Transverse colon (tissue), 4 donors: Measurements from ENCODE around the gene KREMEN2. TPM values are rescaled to one million over a fixed set of nuclear protein-coding genes. Genes with fewer than 3 reads are reported as not detected.

ENCODE experiments used
- DNase-seq: peaks from one replicate; pipeline ENCODE4 v3.0.0-alpha.2; 2019
- H3K27ac ChIP-seq, 4 donors: fragments of 200-600 bp; sonication (generic); 2 replicates each; pipeline ENCODE4 v1.5.1; 2016 to 2018; ENCODE audit warnings: inconsistent platforms in 4 of 4
- H3K27me3 ChIP-seq: fragments of 200-600 bp; sonication (generic); 2 replicates; pipeline ENCODE4 v1.5.1; 2017; ENCODE audit warnings: inconsistent platforms
- H3K36me3 ChIP-seq, 4 donors: fragments of 200-600 bp; sonication (generic); 2 replicates each; pipeline ENCODE4 v1.5.1; 2017 to 2019; ENCODE audit warnings: inconsistent platforms in 4 of 4
- H3K4me1 ChIP-seq, 4 donors: fragments of 200-600 bp; sonication (generic); 2 replicates each; pipeline ENCODE4 v1.5.1; 2017 to 2020; ENCODE audit warnings: inconsistent platforms in 4 of 4
- H3K4me3 ChIP-seq, 4 donors: fragments of 200-600 bp; sonication (generic); 1 replicate in 1 of 4; 2 replicates in 3 of 4; pipeline versions ENCODE4 v1.5.1 to v1.6.1; 2017 to 2019; ENCODE audit warnings: inconsistent platforms in 4 of 4
- H3K9me3 ChIP-seq, 2 donors: fragments of 200-600 bp; sonication (generic); 2 replicates each; pipeline ENCODE4 v1.5.1; 2017 to 2019; ENCODE audit warnings: inconsistent platforms in 2 of 2
- EP300 ChIP-seq: sonication (generic); formaldehyde crosslinking; IDR thresholded peaks from one replicate; pipeline ENCODE4 v1.6.1; 2017; ENCODE audit warnings: antibody characterized with exemption, low read depth
- POLR2A ChIP-seq: fragments of 450-650 bp; IDR thresholded peaks from one replicate; pipeline ENCODE4 v1.6.1; 2016; ENCODE audit warnings: antibody characterized with exemption, mild to moderate bottlenecking, moderate library complexity
- POLR2AphosphoS5 ChIP-seq, 3 donors: sonication (generic); formaldehyde crosslinking; IDR thresholded peaks; one replicate each; pipeline ENCODE4 v1.6.1; 2016; ENCODE audit warnings: antibody characterized with exemption in 3 of 3
- WGBS, 2 donors: methylation state at CpG; one replicate each; pipeline ENCODE4 v1.1.5; 2018; ENCODE audit warnings: low coverage in 1 of 2; 5-methylcytosine and 5-hydroxymethylcytosine counted together
- in situ Hi-C, 4 donors: fragments of 200-750 bp; cut with MboI; loops; one replicate each; pipeline versions ENCODE4 v1.15.0 to v1.15.1; 2017; ENCODE audit warnings: low sequenced_read_pairs in 3 of 4, low pct_ligation_motif_present in 1 of 4, low pct_unique_long_range_greater_than_20kb in 1 of 4
- intact Hi-C: fragments of 100-400 bp; cut with DNase I; formaldehyde crosslinking; loops from one replicate; pipeline ENCODE4 v1.15.1; 2023; ENCODE audit warnings: low total_unique reads
- total RNA-seq, 4 donors: library from RNA; depleted of rRNA; stranded (reverse); fragments of >200 nt; gene quantifications; one replicate each; pipeline ENCODE4 v1.1.0, GENCODE V29; 2016
- TF ChIP-seq, protein P1 (sequence below), 5 experiments: fragments of 200-600 bp in 3 of 5; fragments of 450-650 bp in 2 of 5; sonication (generic) in 3 of 5; IDR thresholded peaks; 1 replicate in 2 of 5; 2 replicates in 3 of 5; pipeline ENCODE4 v1.5.1; 2016 to 2017; ENCODE audit warnings: antibody characterized with exemption in 5 of 5, inconsistent platforms in 3 of 5, mild to moderate bottlenecking in 2 of 5, moderate library complexity in 1 of 5

KREMEN2 gene
- total RNA-seq, 4 donors from 2014 or later: 0.79 to 3.2 (median 1.1) TPM; not detected in 1

DNA sequence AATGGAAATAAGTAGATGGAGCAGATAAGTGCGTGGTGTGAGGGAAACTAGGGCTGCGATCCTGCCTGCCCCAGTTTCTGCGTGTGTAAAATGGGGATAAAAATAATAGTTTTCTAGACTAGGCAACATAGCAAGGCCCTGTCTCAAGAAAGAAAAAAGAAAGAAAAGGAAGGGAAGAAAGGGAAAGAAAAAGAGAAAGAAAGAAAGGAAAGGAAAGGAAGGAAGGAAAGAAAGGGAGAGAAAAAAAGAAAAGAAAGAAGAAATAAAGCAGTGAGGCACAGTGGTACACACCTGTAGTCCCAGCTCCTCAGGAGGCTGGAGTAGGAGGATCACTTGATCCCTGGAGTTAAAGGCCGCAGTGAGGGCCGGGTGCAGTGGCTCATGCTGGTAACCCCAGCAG, 18.3 kb downstream of the KREMEN2 start:
- in situ Hi-C loops (no loop called here), intact Hi-C loops (loop anchor here (5.0 kb wide), 1 partner anchor 715 kb away; the partner anchor contains the start of gene RNPS1)
- Histone ChIP-seq H3K4me3 (no peak overlapping the region), H3K27me3 (peaks cover 8% of the 10 kb centered on the region), H3K27ac (no peak overlapping the region), H3K4me1 (peaks cover 4 to 34% (median 26%) of the 10 kb centered on the region in 4 donors), H3K9me3 (no peaks in the 10 kb centered on the region), H3K36me3 (no peaks in the 10 kb centered on the region)
- no peak for DNase-seq
- 87 to 96% methylated on average over 5 of the region's 5 CpGs for WGBS, 2 donors
- TF ChIP-seq, protein P1, sequence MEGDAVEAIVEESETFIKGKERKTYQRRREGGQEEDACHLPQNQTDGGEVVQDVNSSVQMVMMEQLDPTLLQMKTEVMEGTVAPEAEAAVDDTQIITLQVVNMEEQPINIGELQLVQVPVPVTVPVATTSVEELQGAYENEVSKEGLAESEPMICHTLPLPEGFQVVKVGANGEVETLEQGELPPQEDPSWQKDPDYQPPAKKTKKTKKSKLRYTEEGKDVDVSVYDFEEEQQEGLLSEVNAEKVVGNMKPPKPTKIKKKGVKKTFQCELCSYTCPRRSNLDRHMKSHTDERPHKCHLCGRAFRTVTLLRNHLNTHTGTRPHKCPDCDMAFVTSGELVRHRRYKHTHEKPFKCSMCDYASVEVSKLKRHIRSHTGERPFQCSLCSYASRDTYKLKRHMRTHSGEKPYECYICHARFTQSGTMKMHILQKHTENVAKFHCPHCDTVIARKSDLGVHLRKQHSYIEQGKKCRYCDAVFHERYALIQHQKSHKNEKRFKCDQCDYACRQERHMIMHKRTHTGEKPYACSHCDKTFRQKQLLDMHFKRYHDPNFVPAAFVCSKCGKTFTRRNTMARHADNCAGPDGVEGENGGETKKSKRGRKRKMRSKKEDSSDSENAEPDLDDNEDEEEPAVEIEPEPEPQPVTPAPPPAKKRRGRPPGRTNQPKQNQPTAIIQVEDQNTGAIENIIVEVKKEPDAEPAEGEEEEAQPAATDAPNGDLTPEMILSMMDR (IDR thresholded peaks at IDR 0.05): no peak
- TF ChIP-seq POLR2A: no peak
- no peak for TF ChIP-seq EP300
- no peak for TF ChIP-seq POLR2AphosphoS5 (IDR thresholded peaks at IDR 0.05)

DNA sequence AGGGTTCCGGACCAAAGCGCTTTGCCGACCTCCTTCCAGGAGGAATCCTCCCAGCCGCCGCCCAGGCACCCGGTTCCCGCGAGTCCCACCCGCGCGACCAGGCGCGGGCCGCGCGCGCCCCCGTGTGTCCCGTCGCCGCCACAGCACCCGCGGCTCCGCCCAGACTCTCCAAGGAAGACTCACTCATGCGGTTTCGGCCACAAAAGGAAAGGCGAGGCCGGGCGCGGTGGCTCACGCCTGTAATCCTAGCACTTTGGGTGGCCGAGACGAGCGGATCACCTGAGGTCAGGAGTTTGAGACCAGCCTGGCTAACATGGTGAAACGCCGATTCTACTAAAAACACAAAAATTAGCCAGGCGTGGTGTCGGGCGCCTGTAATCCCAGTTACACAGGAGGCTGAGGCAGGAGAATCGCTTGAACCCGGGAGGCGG, 19.6 kb downstream of the KREMEN2 start:
- Histone ChIP-seq H3K36me3 (no peaks in the 10 kb centered on the region), H3K27me3 (peaks cover 11% of the 10 kb centered on the region), H3K4me1 (peaks cover 4 to 29% (median 23%) of the 10 kb centered on the region in 4 donors), H3K9me3 (no peaks in the 10 kb centered on the region), H3K27ac (no peak overlapping the region), H3K4me3 (peak overlapping the region in 1 of 4 donors; percentile 26)
- peak; percentile 89 for DNase-seq
- whole genome bisulfite sequencing, 2 donors: 13% methylated on average over 29 of the region's 42 CpGs; no CpG with 5 or more reads in 1 of the 2 donors
- no peak for TF ChIP-seq POLR2A
- TF ChIP-seq, protein P1 (IDR thresholded peaks at IDR 0.05): peak; percentile 64 to 97 (median 93)
- intact Hi-C loops (loop anchor here (5.0 kb wide), 1 partner anchor 716 kb away; the partner anchor contains the start of gene RNPS1), in situ Hi-C loops (no loop called here)

DNA sequence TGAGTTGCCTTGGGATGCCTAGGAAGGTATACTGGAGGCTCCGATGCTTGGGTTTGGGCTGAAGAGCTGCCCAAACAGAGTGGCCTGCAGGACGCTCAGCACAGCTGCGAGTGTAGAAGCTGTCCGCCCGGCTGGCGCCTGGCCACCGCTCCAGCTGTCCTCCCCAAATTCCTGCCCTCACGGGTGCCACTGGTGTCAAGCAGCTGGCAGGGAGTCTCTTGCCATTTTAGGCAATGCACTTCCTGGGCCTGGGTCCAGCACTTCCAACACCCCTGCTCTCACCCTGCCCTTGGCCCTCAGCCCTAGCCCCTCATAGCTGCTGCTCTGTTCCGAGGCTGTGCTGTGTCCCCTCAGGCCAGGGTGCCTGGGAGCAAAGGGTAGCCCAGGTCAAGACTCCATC, 21.4 kb downstream of the KREMEN2 start:
- TF ChIP-seq EP300 (no peak), POLR2A (no peak)
- TF ChIP-seq, protein P1 (IDR thresholded peaks at IDR 0.05): no peak
- DNase-seq: no peak
- 77 to 80% methylated on average over 1 to 9 of the region's 9 CpGs for WGBS, 2 donors
- peaks cover 0 to 19% (median 13%) of the 10 kb centered on the region in 4 donors for H3K4me1 ChIP-seq
- no peak overlapping the region for H3K4me3 ChIP-seq
- H3K36me3 ChIP-seq: no peaks in the 10 kb centered on the region
- intact Hi-C loops: no loop called here
- H3K9me3 ChIP-seq: no peaks in the 10 kb centered on the region
- H3K27me3 ChIP-seq: peaks cover 5% of the 10 kb centered on the region
- in situ Hi-C loops: no loop called here
- H3K27ac ChIP-seq: no peak overlapping the region

DNA sequence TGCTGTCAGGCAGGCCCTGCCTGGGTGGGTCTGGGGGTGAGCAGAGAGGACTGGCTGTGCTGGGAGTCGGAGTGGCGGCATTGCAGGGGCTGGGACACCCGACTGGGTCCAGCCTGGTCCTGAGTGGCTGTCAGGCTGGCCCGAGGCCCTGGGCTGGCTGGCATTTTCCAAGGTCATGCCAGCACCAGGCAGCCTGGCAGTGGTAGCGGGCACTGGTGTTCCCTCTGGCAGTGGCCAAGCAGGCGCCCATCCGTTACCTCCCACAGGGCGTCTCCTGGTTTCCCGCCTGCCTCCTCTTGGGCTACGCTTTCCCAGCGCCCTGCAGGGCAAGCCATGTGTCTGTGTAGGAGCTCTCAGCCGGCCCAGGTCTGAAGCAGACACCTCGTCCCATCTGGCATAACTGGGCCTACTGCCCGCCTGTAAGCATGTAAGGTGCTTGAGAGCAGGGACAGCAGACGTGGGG, 21.8 kb downstream of the KREMEN2 start:
- H3K27ac ChIP-seq: no peak overlapping the region
- intact Hi-C loops: no loop called here

More for the DNA sequence above, 21.8 kb downstream of the KREMEN2 start:
- Histone ChIP-seq H3K4me1 (peaks cover 0 to 21% (median 12%) of the 10 kb centered on the region in 4 donors), H3K9me3 (no peaks in the 10 kb centered on the region), H3K36me3 (no peaks in the 10 kb centered on the region), H3K4me3 (no peak overlapping the region), H3K27me3 (peaks cover 5% of the 10 kb centered on the region)
- no peak for DNase-seq
- 84% methylated on average over 13 of the region's 15 CpGs; no CpG with 5 or more reads in 1 of the 2 donors for WGBS, 2 donors
- TF ChIP-seq EP300: no peak
- TF ChIP-seq, protein P1 (IDR thresholded peaks at IDR 0.05): no peak
- no peak for TF ChIP-seq POLR2AphosphoS5 (IDR thresholded peaks at IDR 0.05)
- TF ChIP-seq POLR2A: no peak
- in situ Hi-C loops: no loop called here
